Spleen (tissue), 11 donors: ENCODE measurements around the gene CEBPG. TPM values are rescaled to one million over a fixed set of nuclear protein-coding genes. Genes with fewer than 3 reads are reported as not detected.

ENCODE experiments used
- DNase-seq: peaks from one replicate; pipeline ENCODE4 v3.0.0-alpha.2; 2020
- H3K27ac ChIP-seq, 8 donors: fragments of 200-600 bp; sonication (generic) in 7 of 8; 1 replicate in 4 of 8; 2 replicates in 4 of 8; pipeline versions ENCODE4 v1.5.0 to v1.8.0; 2016 to 2021; ENCODE audit warnings: inconsistent platforms in 4 of 8, mild to moderate bottlenecking in 4 of 8, moderate library complexity in 1 of 8
- H3K27me3 ChIP-seq, 7 donors: fragments of 200-600 bp; sonication (generic) in 6 of 7; replicated peaks in 1 of 7; 1 replicate in 4 of 7; 2 replicates in 3 of 7; pipeline versions ENCODE4 v1.5.0 to v1.8.0; 2016 to 2021; ENCODE audit warnings: inconsistent platforms in 3 of 7, mild to moderate bottlenecking in 1 of 7
- H3K36me3 ChIP-seq, 6 donors: fragments of 200-600 bp; sonication (generic) in 5 of 6; 1 replicate in 4 of 6; 2 replicates in 2 of 6; pipeline versions ENCODE4 v1.5.0 to v1.8.0; 2016 to 2021; ENCODE audit warnings: inconsistent platforms in 2 of 6
- H3K4me1 ChIP-seq, 6 donors: fragments of 200-600 bp; sonication (generic) in 5 of 6; 1 replicate in 3 of 6; 2 replicates in 3 of 6; pipeline versions ENCODE4 v1.5.0 to v1.8.0; 2016 to 2021; ENCODE audit warnings: inconsistent platforms in 3 of 6
- H3K4me3 ChIP-seq, 8 donors: fragments of 200-600 bp; sonication (generic) in 7 of 8; 1 replicate in 4 of 8; 2 replicates in 4 of 8; pipeline versions ENCODE4 v1.5.0 to v1.8.0; 2016 to 2021; ENCODE audit warnings: inconsistent platforms in 4 of 8, mild to moderate bottlenecking in 4 of 8, moderate library complexity in 2 of 8
- H3K9me3 ChIP-seq, 8 donors: fragments of 200-600 bp; sonication (generic) in 7 of 8; 1 replicate in 4 of 8; 2 replicates in 4 of 8; pipeline versions ENCODE4 v1.5.0 to v1.8.0; 2016 to 2021; ENCODE audit warnings: inconsistent platforms in 4 of 8
- POLR2A ChIP-seq, 3 donors: fragments of 450-650 bp; IDR thresholded peaks; one replicate each; pipeline ENCODE4 v1.5.1; 2017; ENCODE audit warnings: antibody characterized with exemption in 3 of 3, mild to moderate bottlenecking in 1 of 3
- POLR2AphosphoS5 ChIP-seq, 3 donors: sonication (generic); formaldehyde crosslinking; IDR thresholded peaks; one replicate each; pipeline ENCODE4 v1.5.1; 2017; ENCODE audit warnings: antibody characterized with exemption in 3 of 3
- WGBS, 5 donors: extraction: QIAGEN DNeasy Blood & Tissue Kit in 3 of 5; methylation state at CpG; one replicate each; pipeline versions ENCODE4 v1.1.5 to v1.1.7; 2013 to 2018; 5-methylcytosine and 5-hydroxymethylcytosine counted together
- intact Hi-C: fragments of 100-400 bp; cut with DNase I; formaldehyde crosslinking; loops from one replicate; pipeline ENCODE4 v1.15.0; 2023; ENCODE audit warnings: low total_unique reads
- polyA plus RNA-seq, 3 donors: library from polyadenylated mRNA; stranded (reverse); fragments of 200-250 nt; gene quantifications; one replicate each; pipeline ENCODE4 v1.2.1, GENCODE V29; 2013
- total RNA-seq, 7 donors: library from RNA; depleted of rRNA in 3 of 7; stranded (reverse); fragments of >200 nt in 3 of 7; fragmentation: NEBNext Ultra II Directional in 4 of 7; extraction: Animal tissue kit (Norgen Biotek cat#: 25700) in 4 of 7; gene quantifications; one replicate each; pipeline versions ENCODE4 v1.1.0 to v1.2.1, GENCODE V29; 2016 to 2021
- TF ChIP-seq, protein P1 (sequence below), 11 experiments: fragments of 200-600 bp in 7 of 11; fragments of 450-650 bp in 4 of 11; sonication (generic) in 4 of 11; IDR thresholded peaks in 8 of 11; conservative IDR thresholded peaks in 3 of 11; 1 replicate in 7 of 11; 2 replicates in 4 of 11; pipeline versions ENCODE4 v1.4.0 to v1.8.0; 2016 to 2021; ENCODE audit warnings: antibody characterized with exemption in 11 of 11, inconsistent platforms in 4 of 11, mild to moderate bottlenecking in 1 of 11
- donor health status: healthy with polysubstance abuse.
- donor health status: DM: no; HTN: no; CAD: no; lungs with moderate emphysema.
- donor health status: DM: no; HTN: no; CAD: no.
- donor health status: Bipolar disorder and iron deficiency.
- donor health status: healthy.
- donor health status: DM: no; HTN: no; CAD: no.
- donor health status: DM: yes; HTN: yes; CAD: no.

CEBPG gene
- total and polyA plus RNA-seq, 10 donors = 9.3 to 21.1 (median 16.0) TPM

GRCh38 chr19:33340991-33341390 is 32.5 kb upstream of the CEBPG start:
- no peak for TF ChIP-seq POLR2A (IDR thresholded peaks at IDR 0.05)
- no peak for TF ChIP-seq POLR2AphosphoS5 (IDR thresholded peaks at IDR 0.05)
- TF ChIP-seq, protein P1, sequence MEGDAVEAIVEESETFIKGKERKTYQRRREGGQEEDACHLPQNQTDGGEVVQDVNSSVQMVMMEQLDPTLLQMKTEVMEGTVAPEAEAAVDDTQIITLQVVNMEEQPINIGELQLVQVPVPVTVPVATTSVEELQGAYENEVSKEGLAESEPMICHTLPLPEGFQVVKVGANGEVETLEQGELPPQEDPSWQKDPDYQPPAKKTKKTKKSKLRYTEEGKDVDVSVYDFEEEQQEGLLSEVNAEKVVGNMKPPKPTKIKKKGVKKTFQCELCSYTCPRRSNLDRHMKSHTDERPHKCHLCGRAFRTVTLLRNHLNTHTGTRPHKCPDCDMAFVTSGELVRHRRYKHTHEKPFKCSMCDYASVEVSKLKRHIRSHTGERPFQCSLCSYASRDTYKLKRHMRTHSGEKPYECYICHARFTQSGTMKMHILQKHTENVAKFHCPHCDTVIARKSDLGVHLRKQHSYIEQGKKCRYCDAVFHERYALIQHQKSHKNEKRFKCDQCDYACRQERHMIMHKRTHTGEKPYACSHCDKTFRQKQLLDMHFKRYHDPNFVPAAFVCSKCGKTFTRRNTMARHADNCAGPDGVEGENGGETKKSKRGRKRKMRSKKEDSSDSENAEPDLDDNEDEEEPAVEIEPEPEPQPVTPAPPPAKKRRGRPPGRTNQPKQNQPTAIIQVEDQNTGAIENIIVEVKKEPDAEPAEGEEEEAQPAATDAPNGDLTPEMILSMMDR (IDR thresholded peaks at IDR 0.05 in 8 of 11, conservative IDR thresholded peaks at IDR 0.05 in 3 of 11) = no peak
- DNase-seq = no peak
- Histone ChIP-seq H3K4me3 (no peak overlapping the region), H3K36me3 (no peaks in the 10 kb centered on the region), H3K27ac (no peak overlapping the region), H3K27me3 (peaks cover 0 to 30% (median 0%) of the 10 kb centered on the region in 7 donors), H3K9me3 (no peaks in the 10 kb centered on the region), H3K4me1 (no peaks in the 10 kb centered on the region)
- 11 to 67% (median 53%) methylated on average over 2 of the region's 2 CpGs for WGBS, 5 donors
- intact Hi-C loops = no loop called here

DNA sequence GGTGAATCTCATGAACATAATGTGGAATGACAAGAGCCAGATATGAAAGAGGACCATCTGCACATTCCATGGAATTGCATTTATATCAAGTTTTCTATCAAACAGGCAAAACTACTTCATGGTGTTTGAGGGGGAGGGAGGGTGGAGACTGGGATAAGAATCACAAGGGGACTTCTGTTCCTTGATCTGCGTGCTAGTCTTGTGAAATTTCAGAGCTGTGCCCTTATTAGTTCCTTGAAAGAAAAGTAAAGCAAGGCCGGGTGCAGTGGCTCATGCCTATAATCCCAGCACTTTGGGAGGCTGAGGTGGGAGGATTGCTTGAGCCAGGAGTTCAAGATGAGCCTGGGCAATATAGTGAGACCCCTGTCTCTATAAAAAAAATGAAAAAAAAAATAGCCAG is 30.2 kb upstream of the CEBPG start:
- no peaks in the 10 kb centered on the region for H3K4me1 ChIP-seq
- H3K4me3 ChIP-seq = no peak overlapping the region
- no peak for DNase-seq
- H3K9me3 ChIP-seq = no peaks in the 10 kb centered on the region
- TF ChIP-seq POLR2A (IDR thresholded peaks at IDR 0.05) (no peak), POLR2AphosphoS5 (IDR thresholded peaks at IDR 0.05) (no peak)
- TF ChIP-seq, protein P1 (IDR thresholded peaks at IDR 0.05 in 8 of 11, conservative IDR thresholded peaks at IDR 0.05 in 3 of 11) = no peak
- 64 to 100% (median 74%) methylated on average over 2 of the region's 2 CpGs for WGBS, 5 donors
- intact Hi-C loops = no loop called here
- peaks cover 0 to 48% (median 10%) of the 10 kb centered on the region in 7 donors for H3K27me3 ChIP-seq
- no peaks in the 10 kb centered on the region for H3K36me3 ChIP-seq
- H3K27ac ChIP-seq = no peak overlapping the region

DNA sequence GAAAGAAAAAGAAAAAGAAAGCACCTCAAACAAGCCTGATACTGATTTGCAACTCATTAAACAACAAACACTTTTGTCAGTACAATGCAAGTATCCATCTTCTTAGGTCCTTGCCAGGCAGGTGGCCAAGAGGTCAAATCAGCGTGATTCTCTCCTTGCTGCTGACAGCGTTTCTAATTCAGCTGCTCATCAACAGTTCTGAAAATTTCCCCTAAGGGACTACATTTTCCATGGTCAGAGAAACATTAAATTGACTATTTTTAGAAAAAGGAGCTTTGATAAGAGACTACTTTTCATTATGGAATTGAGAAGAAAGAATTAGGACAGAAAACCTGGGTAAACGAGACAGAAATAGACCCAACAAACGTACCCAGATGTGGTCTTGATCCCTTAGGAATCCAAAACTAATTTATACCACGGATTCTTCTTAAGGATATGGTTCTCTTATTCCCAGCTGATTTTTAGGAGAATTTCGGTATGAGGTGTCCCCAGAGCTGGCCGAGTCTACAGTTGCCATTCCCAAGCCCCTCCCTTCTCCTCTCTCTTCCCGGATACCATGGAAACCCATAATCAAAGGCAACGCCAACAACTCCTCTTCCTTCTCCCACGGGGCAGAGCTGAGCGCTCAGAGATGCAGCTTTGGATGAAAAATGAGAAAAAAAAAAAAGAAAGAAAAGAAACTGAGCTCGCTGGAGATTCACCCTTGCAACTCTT is 29.5 kb upstream of the CEBPG start:
- no peaks in the 10 kb centered on the region for H3K36me3 ChIP-seq
- DNase-seq = no peak
- H3K4me1 ChIP-seq = no peaks in the 10 kb centered on the region
- 31 to 45% (median 38%) methylated on average over 12 of the region's 12 CpGs for WGBS, 5 donors
- no peak overlapping the region for H3K4me3 ChIP-seq
- TF ChIP-seq, protein P1 (IDR thresholded peaks at IDR 0.05 in 8 of 11, conservative IDR thresholded peaks at IDR 0.05 in 3 of 11) = no peak
- TF ChIP-seq POLR2A (IDR thresholded peaks at IDR 0.05) = no peak
- TF ChIP-seq POLR2AphosphoS5 (IDR thresholded peaks at IDR 0.05) = no peak
- intact Hi-C loops = no loop called here
- no peaks in the 10 kb centered on the region for H3K9me3 ChIP-seq
- peaks cover 0 to 55% (median 10%) of the 10 kb centered on the region in 7 donors for H3K27me3 ChIP-seq
- no peak overlapping the region for H3K27ac ChIP-seq

- no peak overlapping the region for H3K27ac ChIP-seq
- intact Hi-C loops = no loop called here
- TF ChIP-seq, protein P1 (IDR thresholded peaks at IDR 0.05 in 8 of 11, conservative IDR thresholded peaks at IDR 0.05 in 3 of 11) = no peak
- no peak for TF ChIP-seq POLR2AphosphoS5 (IDR thresholded peaks at IDR 0.05)
- no peak for TF ChIP-seq POLR2A (IDR thresholded peaks at IDR 0.05)
- no peak overlapping the region for H3K4me3 ChIP-seq
- H3K9me3 ChIP-seq = no peaks in the 10 kb centered on the region
- no peaks in the 10 kb centered on the region for H3K36me3 ChIP-seq
- no peaks in the 10 kb centered on the region for H3K4me1 ChIP-seq
- WGBS, 5 donors = 67 to 70% (median 68%) methylated on average over 4 of the region's 4 CpGs
- no peak for DNase-seq
- H3K27me3 ChIP-seq = peaks cover 0 to 60% (median 10%) of the 10 kb centered on the region in 7 donors
Measured at GRCh38 chr19:33344573-33344925, 29.0 kb upstream of the CEBPG start.
